CD4-positive, alpha-beta T cell (primary cell): ENCODE data around the gene OAS2. TPM values are rescaled to one million over a fixed set of nuclear protein-coding genes. Genes with fewer than 3 reads are reported as not detected.

Experiments used
- ATAC-seq: fragments of 200-7000 bp; cut with Tn5 transposase; one replicate; pipeline ENCODE4 v1.10.0; 2022; ENCODE audit warnings: mild to moderate bottlenecking; ENCODE audit not compliant: poor library complexity
- CTCF ChIA-PET: fragments of 350-600 bp; sonication (Branson Sonifier 250); formaldehyde crosslinking; loops from one replicate; lab custom pipeline; 2021; ENCODE audit warnings: antibody characterized with exemption, inconsistent platforms; lab: Charles Lee
- POLR2A ChIA-PET: fragments of 350-600 bp; sonication (Branson Sonifier 250); formaldehyde crosslinking; loops from one replicate; lab custom pipeline; 2021; ENCODE audit warnings: antibody characterized with exemption, inconsistent platforms; lab: Charles Lee
- DNase-seq, 14 experiments: peaks; one replicate each; pipeline ENCODE4 v3.0.0-alpha.2; 2013 to 2020; ENCODE audit warnings: mixed read lengths in 2 of 14
- H3K27ac ChIP-seq, 2 donors: one replicate each; pipeline versions ENCODE4 v1.5.1 to v1.7.0; 2013; ENCODE audit warnings: low read length in 2 of 2, low read depth in 1 of 2, mild to moderate bottlenecking in 1 of 2
- H3K27me3 ChIP-seq, 2 experiments: 1 replicate in 1 of 2; 2 replicates in 1 of 2; pipeline versions ENCODE4 v1.6.1 to v1.7.0; 2013; ENCODE audit warnings: low read length in 2 of 2, control low read depth in 1 of 2, mild to moderate bottlenecking in 1 of 2, moderate library complexity in 1 of 2; ENCODE audit not compliant: insufficient read depth in 2 of 2, control insufficient read depth in 1 of 2
- H3K36me3 ChIP-seq: one replicate; pipeline ENCODE4 v1.6.1; 2013; ENCODE audit warnings: low read length, control low read depth; ENCODE audit not compliant: insufficient read depth
- H3K4me1 ChIP-seq: one replicate; pipeline ENCODE4 v1.6.1; 2013; ENCODE audit warnings: low read length, control low read depth; ENCODE audit not compliant: insufficient read depth
- H3K4me3 ChIP-seq: one replicate; pipeline ENCODE4 v1.5.1; 2013; ENCODE audit warnings: mild to moderate bottlenecking, low read length, moderate library complexity
- H3K9me3 ChIP-seq, 2 experiments: 1 replicate in 1 of 2; 2 replicates in 1 of 2; pipeline versions ENCODE4 v1.6.1 to v1.7.0; 2013; ENCODE audit warnings: low read length in 2 of 2, mild to moderate bottlenecking in 2 of 2, control low read depth in 1 of 2, moderate library complexity in 1 of 2; ENCODE audit not compliant: control insufficient read depth in 1 of 2, insufficient read depth in 1 of 2
- H3K27ac Mint-ChIP-seq: one replicate; pipeline ENCODE4 v1.8.0; 2020; ENCODE audit warnings: mixed read lengths
- H3K27me3 Mint-ChIP-seq: one replicate; pipeline ENCODE4 v1.8.0; 2021; ENCODE audit warnings: mixed read lengths
- H3K36me3 Mint-ChIP-seq: one replicate; pipeline ENCODE4 v1.8.0; 2021; ENCODE audit warnings: low read depth, mixed read lengths
- H3K4me1 Mint-ChIP-seq: one replicate; pipeline ENCODE4 v1.8.0; 2021; ENCODE audit warnings: low read depth, mixed read lengths
- H3K4me3 Mint-ChIP-seq: one replicate; pipeline ENCODE4 v1.8.0; 2020; ENCODE audit warnings: mild to moderate bottlenecking, mixed read lengths
- H3K9me3 Mint-ChIP-seq: one replicate; pipeline ENCODE4 v1.8.0; 2020; ENCODE audit warnings: mixed read lengths
- CTCF ChIP-seq: fragments of 200-600 bp; IDR thresholded peaks from one replicate; pipeline ENCODE4 v1.8.0; 2022; ENCODE audit warnings: antibody characterized with exemption, mild to moderate bottlenecking
- intact Hi-C, 2 experiments: fragments of 100-400 bp; cut with DNase I in 1 of 2; cut with micrococcal nuclease in 1 of 2; formaldehyde crosslinking; loops; one replicate each; pipeline versions ENCODE4 v1.15.1 to v1.9.0; 2023 to 2025; cut with DNase I, micrococcal nuclease
- total RNA-seq, 174 experiments: library from RNA in 2 of 174; stranded (reverse) in 2 of 174; gene quantifications; one replicate each; pipeline ENCODE4 v1.2.3 and lab custom pipeline; 2021 to 2026

Gene OAS2
- total RNA-seq, 2 experiments from 2014 or later = 15.0 to 16.2 TPM

- ATAC-seq (no peak), DNase-seq (no peak)
- Mint-ChIP-seq H3K27me3 (no peaks in the 10 kb centered on the region), H3K4me1 (peaks cover 69% of the 10 kb centered on the region), H3K9me3 (no peaks in the 10 kb centered on the region), H3K27ac (peak overlapping the region; percentile 7), H3K36me3 (no peaks in the 10 kb centered on the region), H3K4me3 (no peak overlapping the region)
- no peak overlapping the region for H3K27ac ChIP-seq
- ChIA-PET POLR2A (no interaction called here), CTCF (no interaction called here)
- H3K36me3 ChIP-seq = no peaks in the 10 kb centered on the region
- no peak overlapping the region for H3K4me3 ChIP-seq
- TF ChIP-seq CTCF = no peak
- peaks cover 38% of the 10 kb centered on the region for H3K4me1 ChIP-seq
- H3K9me3 ChIP-seq = no peaks in the 10 kb centered on the region
- H3K27me3 ChIP-seq = no peaks in the 10 kb centered on the region
- intact Hi-C loops = loop anchor here in 1 of 2 experiments (10.0 kb wide), 1 partner anchor 102 kb away; no protein-coding TSS in a partner anchor
Measured at GRCh38 chr12:113052326-113052725, 74.0 kb downstream of the OAS2 start.

DNA sequence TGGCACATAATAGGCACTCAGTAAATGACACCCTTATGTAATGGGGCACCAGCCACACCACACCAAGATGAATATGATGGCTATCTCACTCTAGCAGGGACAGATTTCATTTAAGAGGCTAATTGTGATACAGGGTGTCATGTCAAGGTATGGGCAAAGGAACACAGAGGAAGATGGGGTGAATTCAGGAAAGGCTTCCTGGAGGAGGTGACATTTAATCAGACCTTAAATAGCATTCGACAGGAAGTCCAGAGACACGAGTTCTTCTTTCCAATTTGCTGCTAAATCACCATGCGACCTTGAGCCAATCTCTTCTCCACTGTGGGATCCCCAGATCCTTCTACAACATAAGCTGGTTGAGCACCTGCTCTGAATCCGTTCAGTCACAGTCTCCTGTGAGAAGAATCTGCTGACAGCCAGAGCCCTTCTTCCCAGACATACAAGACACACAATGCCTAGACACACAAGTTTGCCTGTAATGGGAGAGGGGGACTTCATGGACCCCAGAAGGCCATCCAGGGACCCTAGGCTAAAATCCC lies 76.7 kb downstream of the OAS2 start:
- no peaks in the 10 kb centered on the region for H3K9me3 ChIP-seq
- no peaks in the 10 kb centered on the region for H3K27me3 Mint-ChIP-seq
- H3K4me3 ChIP-seq = no peak overlapping the region
- CTCF ChIA-PET = no interaction called here
- TF ChIP-seq CTCF = no peak
- H3K4me3 Mint-ChIP-seq = peak overlapping the region; percentile 58
- peaks cover 50% of the 10 kb centered on the region for H3K4me1 Mint-ChIP-seq
- intact Hi-C loops = loop anchor here in 1 of 2 experiments (10.0 kb wide), 1 partner anchor 100 kb away; no protein-coding TSS in a partner anchor
- DNase-seq (no peak), ATAC-seq (no peak)
- no peaks in the 10 kb centered on the region for H3K27me3 ChIP-seq
- H3K9me3 Mint-ChIP-seq = no peaks in the 10 kb centered on the region
- POLR2A ChIA-PET = interaction anchor here (0.5 kb wide), 1 partner anchor 37 kb away, joined by 4 read pairs; no protein-coding TSS in a partner anchor
- peaks cover 56% of the 10 kb centered on the region for H3K4me1 ChIP-seq
- H3K36me3 ChIP-seq = no peaks in the 10 kb centered on the region
- H3K27ac Mint-ChIP-seq = peak overlapping the region; percentile 27
- peaks cover 4% of the 10 kb centered on the region for H3K36me3 Mint-ChIP-seq
- H3K27ac ChIP-seq = no peak overlapping the region

GRCh38 chr12:113055594-113056380 lies 77.5 kb downstream of the OAS2 start:
- intact Hi-C loops = loop anchor here in 1 of 2 experiments (10.0 kb wide), 1 partner anchor 99 kb away; no protein-coding TSS in a partner anchor
- DNase-seq (no peak), ATAC-seq (no peak)
- peaks cover 42% of the 10 kb centered on the region for H3K4me1 Mint-ChIP-seq
- H3K4me1 ChIP-seq = peaks cover 61% of the 10 kb centered on the region
- no peaks in the 10 kb centered on the region for H3K27me3 ChIP-seq
- no peaks in the 10 kb centered on the region for H3K27me3 Mint-ChIP-seq
- no peak overlapping the region for H3K27ac ChIP-seq
- H3K4me3 Mint-ChIP-seq = peak overlapping the region; percentile 90
- no peaks in the 10 kb centered on the region for H3K36me3 ChIP-seq
- H3K36me3 Mint-ChIP-seq = peaks cover 4% of the 10 kb centered on the region
- H3K4me3 ChIP-seq = peak overlapping the region; percentile 67
- ChIA-PET POLR2A (no interaction called here), CTCF (no interaction called here)
- peak overlapping the region; percentile 79 for H3K27ac Mint-ChIP-seq
- no peaks in the 10 kb centered on the region for H3K9me3 ChIP-seq
- TF ChIP-seq CTCF = no peak
- H3K9me3 Mint-ChIP-seq = no peaks in the 10 kb centered on the region
